Skeletal muscle tissue (tissue), 4 donors: ENCODE data around the gene CNTNAP5. TPM values are rescaled to one million over a fixed set of nuclear protein-coding genes. Genes with fewer than 3 reads are reported as not detected.

Experiments used
- H3K27ac ChIP-seq: one replicate; pipeline ENCODE4 v1.7.0; 2013; ENCODE audit warnings: mild to moderate bottlenecking, low read depth, low read length, inconsistent platforms
- H3K27me3 ChIP-seq, 3 donors: one replicate each; pipeline ENCODE4 v1.7.0; 2013; ENCODE audit warnings: low read length in 3 of 3; ENCODE audit not compliant: control insufficient read depth in 3 of 3, insufficient read depth in 3 of 3
- H3K36me3 ChIP-seq, 3 donors: one replicate each; pipeline ENCODE4 v1.7.0; 2013; ENCODE audit warnings: low read length in 3 of 3; ENCODE audit not compliant: control insufficient read depth in 3 of 3, insufficient read depth in 3 of 3
- H3K4me1 ChIP-seq, 3 donors: one replicate each; pipeline ENCODE4 v1.7.0; 2013; ENCODE audit warnings: low read length in 3 of 3, mild to moderate bottlenecking in 3 of 3; ENCODE audit not compliant: control insufficient read depth in 3 of 3, insufficient read depth in 3 of 3
- H3K4me3 ChIP-seq, 3 donors: one replicate each; pipeline ENCODE4 v1.7.0; 2013; ENCODE audit warnings: low read length in 3 of 3
- H3K9ac ChIP-seq, 3 donors: one replicate each; pipeline ENCODE4 v1.7.0; 2013; ENCODE audit warnings: low read length in 3 of 3, mild to moderate bottlenecking in 3 of 3, moderate library complexity in 2 of 3, low read depth in 1 of 3
- H3K9me3 ChIP-seq, 3 donors: one replicate each; pipeline ENCODE4 v1.7.0; 2013; ENCODE audit warnings: low read length in 3 of 3; ENCODE audit not compliant: control insufficient read depth in 3 of 3
- total RNA-seq: library from RNA; depleted of rRNA; stranded (reverse); fragments of >200 nt; gene quantifications from one replicate; pipeline ENCODE4 v1.2.3, GENCODE V29; 2014
- donor health status: Osteomylitis.

Gene CNTNAP5
- total RNA-seq, 1 donor from 2014 or later = not detected

DNA sequence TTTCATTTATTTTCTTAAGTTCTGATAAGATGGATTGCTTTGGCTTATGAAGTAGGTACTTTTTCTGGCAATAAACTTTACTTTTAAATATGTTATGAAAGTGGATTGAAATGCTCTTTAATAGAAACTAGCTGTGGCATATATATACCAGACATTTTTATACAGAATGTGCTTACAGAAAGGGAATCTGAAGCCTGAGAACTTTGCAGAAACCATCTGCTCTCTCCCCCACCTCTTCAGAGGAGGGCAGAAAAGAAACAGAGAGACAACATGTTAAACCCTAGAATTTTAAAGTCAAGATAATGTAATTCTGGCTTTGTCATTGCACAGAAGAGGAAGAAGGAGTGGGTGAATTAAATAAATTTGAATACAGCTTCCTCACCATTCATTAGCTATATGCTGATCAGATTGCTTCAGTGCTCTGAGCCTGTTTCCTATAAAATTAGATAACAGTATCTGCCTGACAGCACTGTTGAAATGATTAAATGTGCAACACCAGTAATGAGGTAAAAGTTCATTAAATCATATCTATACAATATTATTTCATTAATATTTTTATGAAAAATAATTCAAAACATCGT lies 247.3 kb downstream of the CNTNAP5 start:
- no peaks in the 10 kb centered on the region for H3K36me3 ChIP-seq
- peaks cover 0 to 3% (median 0%) of the 10 kb centered on the region in 3 donors for H3K9me3 ChIP-seq
- H3K4me3 ChIP-seq = no peak overlapping the region
- H3K27me3 ChIP-seq = no peaks in the 10 kb centered on the region
- no peak overlapping the region for H3K27ac ChIP-seq
- no peak overlapping the region for H3K9ac ChIP-seq
- no peaks in the 10 kb centered on the region for H3K4me1 ChIP-seq

DNA sequence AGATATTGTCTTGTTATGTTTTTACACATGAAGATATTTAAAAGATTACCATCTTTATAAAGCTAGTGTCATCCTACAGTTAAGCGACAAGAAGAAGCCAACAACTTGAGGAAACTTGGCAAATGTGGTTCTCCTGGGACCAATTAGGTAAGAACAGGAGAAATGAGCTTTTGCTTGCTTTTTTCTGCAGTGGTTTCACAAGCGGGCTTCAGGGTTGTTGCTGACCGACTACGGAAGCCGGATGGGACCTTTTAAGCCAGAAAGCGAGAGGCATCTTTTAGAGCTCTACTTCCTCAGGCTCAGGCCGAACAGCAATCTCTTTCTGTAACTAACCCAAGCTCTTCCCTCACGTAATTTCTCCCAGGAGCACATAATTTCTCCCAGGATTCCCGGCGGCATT lies 256.5 kb downstream of the CNTNAP5 start:
- no peaks in the 10 kb centered on the region for H3K27me3 ChIP-seq
- H3K4me3 ChIP-seq = no peak overlapping the region
- H3K36me3 ChIP-seq = no peaks in the 10 kb centered on the region
- H3K9me3 ChIP-seq = peaks cover 0 to 3% (median 2%) of the 10 kb centered on the region in 3 donors
- no peaks in the 10 kb centered on the region for H3K4me1 ChIP-seq
- H3K9ac ChIP-seq = no peak overlapping the region
- H3K27ac ChIP-seq = no peak overlapping the region

DNA sequence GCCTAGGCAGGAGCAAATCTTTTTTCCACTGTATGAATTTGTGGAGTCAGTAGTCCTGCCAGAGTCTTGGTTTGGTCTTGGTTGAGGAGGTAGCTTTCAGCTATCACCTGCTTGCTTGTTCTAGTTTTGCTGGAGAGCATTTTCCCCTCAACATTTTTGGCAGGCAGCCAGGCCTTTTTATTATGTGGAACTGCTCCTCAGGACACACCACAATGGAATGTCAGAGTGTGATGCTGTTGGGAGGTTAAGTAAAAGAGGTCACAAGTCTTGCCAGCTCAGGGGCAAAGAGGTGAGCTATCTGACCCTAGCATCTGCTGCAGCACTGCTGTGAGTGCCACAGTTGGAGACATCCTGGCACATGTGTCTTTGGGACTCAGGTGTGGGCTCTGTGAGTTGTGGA lies 258.0 kb downstream of the CNTNAP5 start:
- Histone ChIP-seq H3K27ac (no peak overlapping the region), H3K9ac (no peak overlapping the region), H3K4me1 (no peaks in the 10 kb centered on the region), H3K4me3 (no peak overlapping the region), H3K36me3 (no peaks in the 10 kb centered on the region), H3K9me3 (peaks cover 0 to 3% (median 2%) of the 10 kb centered on the region in 3 donors), H3K27me3 (no peaks in the 10 kb centered on the region)

DNA sequence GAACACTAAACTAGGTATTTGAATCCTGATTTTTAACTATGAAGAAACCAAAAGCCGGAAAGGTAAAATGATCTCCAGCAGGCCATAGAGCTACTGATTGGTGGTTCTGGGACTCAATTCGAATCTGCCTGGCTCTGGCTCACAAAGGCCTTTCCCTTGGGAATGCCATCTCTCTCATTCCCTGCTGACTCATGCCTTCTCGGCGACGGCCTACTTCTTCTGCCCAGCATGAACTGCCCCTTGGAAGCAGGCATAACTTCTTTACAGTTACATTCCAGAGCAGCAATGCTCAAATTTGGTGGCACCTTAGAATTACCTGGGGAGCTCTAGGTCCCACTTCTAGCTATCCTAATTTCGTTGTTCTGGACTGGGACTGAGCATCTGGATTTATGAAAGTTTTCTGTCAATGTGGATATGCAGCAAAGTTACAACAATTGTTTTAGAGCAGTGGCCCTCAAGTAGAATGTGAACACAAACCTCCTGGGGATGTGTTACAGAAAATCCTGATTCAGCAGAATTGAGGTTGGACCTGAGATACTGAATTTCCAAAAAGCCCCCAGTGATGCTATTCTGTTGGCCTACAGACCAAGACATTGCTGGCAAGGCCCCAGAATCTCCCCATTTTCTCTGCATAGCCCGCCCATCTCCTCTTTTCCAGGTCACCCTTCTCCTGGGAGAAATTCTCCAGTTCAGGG lies 261.1 kb downstream of the CNTNAP5 start:
- H3K36me3 ChIP-seq = no peaks in the 10 kb centered on the region
- H3K9me3 ChIP-seq = peaks cover 0 to 4% (median 2%) of the 10 kb centered on the region in 3 donors
- H3K27ac ChIP-seq = no peak overlapping the region
- H3K9ac ChIP-seq = no peak overlapping the region
- no peak overlapping the region for H3K4me3 ChIP-seq
- H3K4me1 ChIP-seq = no peaks in the 10 kb centered on the region
- H3K27me3 ChIP-seq = no peaks in the 10 kb centered on the region

DNA sequence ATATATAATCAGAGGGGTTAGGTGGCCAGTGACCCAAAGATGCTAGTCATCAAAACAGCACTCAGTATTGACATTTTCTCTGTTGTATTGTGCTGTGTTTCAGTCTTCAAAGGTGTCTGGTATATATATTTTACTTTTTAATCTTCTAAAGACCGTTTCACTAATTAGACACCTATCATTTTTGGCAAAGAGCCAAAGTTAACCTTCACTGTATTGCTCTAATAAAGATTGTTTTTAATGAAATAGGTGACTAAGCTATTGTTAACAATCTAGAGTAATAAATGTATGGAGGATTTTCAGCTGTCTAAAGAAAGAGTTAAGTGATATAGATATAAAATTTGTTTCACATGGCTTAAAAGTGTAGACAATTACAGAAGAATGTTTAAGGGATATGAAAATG lies 264.0 kb downstream of the CNTNAP5 start:
- Histone ChIP-seq H3K27me3 (no peaks in the 10 kb centered on the region), H3K36me3 (no peaks in the 10 kb centered on the region), H3K9ac (no peak overlapping the region), H3K4me3 (no peak overlapping the region), H3K9me3 (peaks cover 0 to 2% (median 0%) of the 10 kb centered on the region in 3 donors), H3K27ac (no peak overlapping the region), H3K4me1 (no peaks in the 10 kb centered on the region)

DNA sequence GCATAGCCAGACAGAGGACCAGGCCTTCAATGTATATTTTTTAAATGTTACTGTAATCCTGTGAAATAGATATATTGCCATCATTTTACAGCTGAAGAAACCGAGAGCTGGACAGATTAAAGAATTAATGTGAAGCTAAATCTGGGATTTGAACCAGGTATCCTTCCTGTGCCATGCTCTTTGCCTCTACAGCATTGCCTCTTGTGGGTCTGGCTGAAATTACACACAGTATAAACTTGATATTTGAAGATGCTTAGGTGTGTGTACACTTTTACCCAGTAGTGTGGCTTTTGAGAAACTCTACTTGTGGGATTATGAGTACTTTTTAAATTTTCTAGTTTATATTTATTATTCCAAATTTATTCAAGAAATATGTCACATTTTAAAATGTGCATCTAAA lies 264.5 kb downstream of the CNTNAP5 start:
- no peaks in the 10 kb centered on the region for H3K27me3 ChIP-seq
- no peak overlapping the region for H3K9ac ChIP-seq
- no peak overlapping the region for H3K27ac ChIP-seq
- H3K4me3 ChIP-seq = no peak overlapping the region
- H3K9me3 ChIP-seq = peaks cover 0 to 2% (median 0%) of the 10 kb centered on the region in 3 donors
- H3K36me3 ChIP-seq = no peaks in the 10 kb centered on the region
- no peaks in the 10 kb centered on the region for H3K4me1 ChIP-seq

DNA sequence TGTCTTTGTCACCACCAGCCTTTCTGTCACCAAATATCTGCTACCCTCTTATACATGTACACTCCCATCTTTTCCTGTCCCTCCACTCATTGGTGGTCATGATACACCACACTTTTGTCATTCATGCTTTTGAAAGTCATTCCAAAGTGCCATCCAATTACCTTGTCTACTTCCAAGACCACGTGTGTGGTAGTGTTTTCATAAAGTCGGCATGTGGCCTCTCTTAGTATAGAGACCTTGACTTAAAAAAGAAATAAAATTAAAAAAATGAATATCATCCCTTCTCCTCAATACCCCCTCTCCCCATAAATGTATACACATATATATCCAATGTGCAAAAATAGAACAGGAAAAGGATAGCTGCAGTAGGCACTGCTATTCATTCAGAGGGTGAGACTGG lies 271.4 kb downstream of the CNTNAP5 start:
- Histone ChIP-seq H3K4me1 (no peaks in the 10 kb centered on the region), H3K27me3 (no peaks in the 10 kb centered on the region), H3K4me3 (no peak overlapping the region), H3K27ac (no peak overlapping the region), H3K36me3 (no peaks in the 10 kb centered on the region), H3K9ac (no peak overlapping the region), H3K9me3 (no peaks in the 10 kb centered on the region)

DNA sequence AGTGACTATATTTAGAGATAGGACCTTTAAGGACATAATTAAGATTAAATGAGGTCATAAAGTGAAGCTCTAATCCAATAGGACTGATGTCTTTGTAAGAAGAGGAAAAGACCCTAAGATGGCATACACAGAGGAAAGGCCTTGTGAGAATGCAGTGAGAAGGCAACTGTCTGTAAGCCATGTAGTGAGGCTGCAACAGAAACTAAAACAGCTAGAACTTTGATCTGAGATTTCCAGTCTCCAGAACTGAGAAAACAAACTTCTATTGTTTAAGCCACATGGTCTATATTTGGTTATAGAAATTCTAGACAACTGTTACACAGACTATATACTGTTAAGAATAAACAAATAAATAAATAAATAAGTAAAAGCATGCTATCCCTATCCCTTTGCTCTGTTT lies 276.8 kb downstream of the CNTNAP5 start:
- H3K36me3 ChIP-seq = no peaks in the 10 kb centered on the region
- no peaks in the 10 kb centered on the region for H3K4me1 ChIP-seq
- peaks cover 0 to 3% (median 0%) of the 10 kb centered on the region in 3 donors for H3K9me3 ChIP-seq
- no peaks in the 10 kb centered on the region for H3K27me3 ChIP-seq
- no peak overlapping the region for H3K27ac ChIP-seq
- H3K9ac ChIP-seq = no peak overlapping the region
- no peak overlapping the region for H3K4me3 ChIP-seq

DNA sequence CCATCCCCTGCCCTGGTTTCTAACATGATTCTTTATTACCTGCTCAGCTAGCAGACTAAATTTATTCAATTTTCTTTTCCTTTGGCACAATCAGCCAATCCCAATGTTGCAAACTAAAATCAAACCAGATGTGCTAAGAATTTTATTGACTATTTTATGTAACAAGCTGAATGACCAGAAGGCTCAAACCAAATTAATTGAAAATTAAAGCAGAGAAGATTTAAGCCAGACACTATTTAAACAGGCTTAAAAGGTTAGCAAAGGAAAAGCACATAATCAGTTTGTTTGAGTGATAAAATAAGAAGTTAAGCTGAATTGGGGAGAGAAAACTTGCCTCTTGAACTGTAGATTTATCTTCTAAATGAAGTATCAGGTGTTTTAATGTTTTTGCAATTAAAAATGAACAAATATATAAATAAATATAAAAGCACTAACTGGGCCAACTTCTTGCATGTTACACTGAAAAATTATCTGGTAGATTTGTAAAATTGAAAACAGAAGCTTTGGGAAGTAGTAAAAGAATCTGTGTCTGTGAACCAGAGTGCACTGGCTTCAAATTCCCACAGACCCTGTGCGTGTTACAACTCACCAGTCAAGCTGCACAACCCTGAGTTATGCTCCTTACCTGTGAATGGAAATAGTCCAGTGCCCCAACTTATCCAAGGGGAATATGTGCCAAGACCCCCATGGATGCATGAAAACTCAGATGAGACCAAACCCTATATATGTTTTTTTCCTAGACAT lies 283.4 kb downstream of the CNTNAP5 start:
- H3K4me3 ChIP-seq = no peak overlapping the region
- H3K9ac ChIP-seq = no peak overlapping the region
- no peak overlapping the region for H3K27ac ChIP-seq
- no peaks in the 10 kb centered on the region for H3K4me1 ChIP-seq
- H3K9me3 ChIP-seq = no peaks in the 10 kb centered on the region
- H3K36me3 ChIP-seq = no peaks in the 10 kb centered on the region
- H3K27me3 ChIP-seq = no peaks in the 10 kb centered on the region

DNA sequence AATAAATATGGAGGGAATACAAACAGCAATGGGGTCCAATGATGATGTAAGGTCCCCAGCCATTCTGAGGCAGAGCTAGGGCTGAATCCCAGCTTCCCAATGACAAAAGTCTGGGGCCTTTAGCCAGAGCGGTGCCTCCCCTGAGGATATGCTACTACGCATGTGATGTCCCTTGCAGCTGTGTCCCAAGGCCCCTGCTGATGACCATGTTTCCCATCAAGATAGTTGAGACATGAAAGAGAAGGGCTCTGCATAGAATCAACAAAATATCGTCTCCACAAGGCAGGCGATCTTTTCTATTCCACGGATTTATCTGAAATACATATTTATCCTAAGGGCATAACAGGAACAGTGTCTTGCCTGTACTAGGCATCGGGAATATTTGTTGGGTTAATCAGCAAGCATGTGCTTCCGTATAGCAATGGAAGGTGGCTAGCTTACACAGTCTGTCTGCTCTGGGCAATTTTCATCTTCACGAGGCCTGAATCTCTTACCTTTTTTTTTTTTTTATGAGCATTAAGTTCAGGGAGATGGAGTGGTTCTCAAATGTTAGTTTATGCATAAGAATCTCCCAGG lies 284.6 kb downstream of the CNTNAP5 start:
- H3K36me3 ChIP-seq = no peaks in the 10 kb centered on the region
- H3K27ac ChIP-seq = no peak overlapping the region
- H3K27me3 ChIP-seq = no peaks in the 10 kb centered on the region
- no peaks in the 10 kb centered on the region for H3K4me1 ChIP-seq
- H3K9ac ChIP-seq = no peak overlapping the region
- no peaks in the 10 kb centered on the region for H3K9me3 ChIP-seq
- no peak overlapping the region for H3K4me3 ChIP-seq
